ENCODE data around the gene SHFL. TPM values are rescaled to one million over a fixed set of nuclear protein-coding genes. Genes with fewer than 3 reads are reported as not detected.

SHFL gene
- polyA plus RNA-seq (2012; rRNA removed): 36.6 and 43.2 TPM in 2 replicates
- polyA plus RNA-seq (2012; cell fraction: cytosol; rRNA removed): 18.0 and 22.7 TPM in 2 replicates
- polyA plus RNA-seq (2012; cell fraction: nucleus; rRNA removed): 171 and 186 TPM in 2 replicates

GRCh38 chr19:10085641-10086590 is at the start of gene SHFL:
Gene SHFL, plus strand, starts transcription at chr19:10086317. Its CDS starts 111 bp downstream, at chr19:10086428.
- peaks cover 13% of the 10 kb centered on the region for H3K27me3 ChIP-seq (ENCODE audit: insufficient read depth)
- H3K4me3 ChIP-seq (ENCODE audit: low read depth in 2 of 2, low read length in 1 of 2): peak within 1 kb of the TSS; percentile 82 to 100
- no peaks in the 10 kb centered on the region for H3K9me3 ChIP-seq
- DNase-seq: peak; percentile 95
- CTCF ChIA-PET: interaction anchor here (0.6 kb wide), 1 partner anchor 40 kb away, joined by 5 read pairs; no protein-coding TSS in a partner anchor
- H3K27ac ChIP-seq (ENCODE audit: low read depth in 2 of 2, low read length in 1 of 2): peak within 1 kb of the TSS in 1 of 2 experiments; percentile 66; a peak in 1 of 4 replicates
- H3K9me2 ChIP-seq: no peaks in the 10 kb centered on the region
- TF ChIP-seq JUND (IDR thresholded peaks at IDR 0.05) (no peak), FOSL2 (IDR thresholded peaks at IDR 0.05; ENCODE audit: borderline replicate concordance, low read depth) (no peak), FOXJ3 (CRISPR knock-in tag; IDR thresholded peaks at IDR 0.05) (no peak), IRF3 (IDR thresholded peaks at IDR 0.05; ENCODE audit: low read depth, low read length) (no peak), NRF1 (IDR thresholded peaks at IDR 0.05; ENCODE audit: low read depth, low read length) (peak; percentile 19; the same call in 1 of the 2 replicates), MXI1 (IDR thresholded peaks at IDR 0.05; ENCODE audit: low read depth, low read length) (no peak), CHD2 (IDR thresholded peaks at IDR 0.05; ENCODE audit: low read length, partially characterized antibody) (no peak), REST (IDR thresholded peaks at IDR 0.05; ENCODE audit: low read depth, low read length) (no peak), RFX5 (IDR thresholded peaks at IDR 0.05; ENCODE audit: low read length) (no peak), POLR2AphosphoS5 (IDR thresholded peaks at IDR 0.05; ENCODE audit: low read depth, low read length) (0 out of 2 replicates have a peak, but pooled peaks have one; percentile 30), USF1 (IDR thresholded peaks at IDR 0.05; ENCODE audit: borderline replicate concordance, low read depth) (peak; percentile 73), YY1 (IDR thresholded peaks at IDR 0.05; ENCODE audit: low read depth) (no peak), EZH2phosphoT487 (IDR thresholded peaks at IDR 0.05; ENCODE audit: borderline replicate concordance, low read depth) (no peak), MAX (IDR thresholded peaks at IDR 0.05; ENCODE audit: low read depth) (no peak), ZBTB33 (IDR thresholded peaks at IDR 0.05; ENCODE audit: borderline replicate concordance, low read depth) (no peak)
- peaks cover 5% of the 10 kb centered on the region for H3F3A ChIP-seq (replicated peaks; ENCODE audit: insufficient read depth)
- peak within 1 kb of the TSS; percentile 96 for H2AFZ ChIP-seq (ENCODE audit: low read depth)
- peak within 1 kb of the TSS; percentile 71 for H3K9ac ChIP-seq
- POLR2A ChIA-PET: no interaction called here
- H3K36me3 ChIP-seq (replicated peaks in 1 of 2; ENCODE audit: control insufficient read depth in 1 of 2, insufficient read depth in 2 of 2, low read length in 1 of 2): no peaks in the 10 kb centered on the region
- no peaks in the 10 kb centered on the region for H4K20me1 ChIP-seq (ENCODE audit: insufficient read depth)
- WGBS (ENCODE audit: low lambda C conversion rate): 11% methylated on average over 18 of the region's 81 CpGs
- peaks cover 0 to 7% of the 10 kb centered on the region in 2 experiments; a peak in 1 of 4 replicates for H3K4me1 ChIP-seq (ENCODE audit: control insufficient read depth in 1 of 2, insufficient read depth in 2 of 2, low read depth in 1 of 2, low read length in 1 of 2)
- no peaks in the 10 kb centered on the region; the same call in 1 of the 2 replicates for H3K79me2 ChIP-seq (ENCODE audit: insufficient read depth)
- peak within 1 kb of the TSS; percentile 90 for H3K4me2 ChIP-seq
